SK-N-SH (cell line): ENCODE results near the gene SLCO1B3. TPM values are rescaled to one million over a fixed set of nuclear protein-coding genes. Genes with fewer than 3 reads are reported as not detected.
A peak's percentile ranks its signal among the peaks of the same experiment; 100 is the strongest.

ENCODE experiments used
- CTCF ChIA-PET: fragments of 300-600, 350-600 bp; formaldehyde crosslinking; extraction: SDS; loops from one replicate; lab custom pipeline; 2021; lab: Yijun Ruan, JAX
- POLR2A ChIA-PET: fragments of 350-600 bp; sonication (Branson Sonifier 250); formaldehyde crosslinking; extraction: SDS; loops from one replicate; lab custom pipeline; 2020; ENCODE audit warnings: antibody characterized with exemption, inconsistent platforms; lab: Yijun Ruan, JAX
- DNase-seq: peaks from one replicate; pipeline ENCODE4 v3.0.0; 2012
- H2AFZ ChIP-seq: fragments of 200-600 bp; sonication (generic); 2 replicates; pipeline ENCODE4 v1.8.1; 2016; ENCODE audit warnings: antibody characterized with exemption, mild to moderate bottlenecking, low read depth
- H3F3A ChIP-seq: fragments of 200-600 bp; sonication (generic); replicated peaks from 2 replicates; pipeline ENCODE3; 2016; ENCODE audit warnings: antibody characterized with exemption, mild to moderate bottlenecking; ENCODE audit not compliant: insufficient read depth
- H3K27ac ChIP-seq, 2 experiments: fragments of 200-500 bp in 1 of 2; fragments of 200-600 bp in 1 of 2; sonication (Bioruptor generic) in 1 of 2; sonication (generic), shearing (Covaris generic) in 1 of 2; 2 replicates each; pipeline versions ENCODE4 v1.5.1 to v1.6.1; 2014 to 2016; ENCODE audit warnings: low read depth in 2 of 2, inconsistent platforms in 1 of 2, low read length in 1 of 2, mild to moderate bottlenecking in 1 of 2, mixed read lengths in 1 of 2
- H3K27me3 ChIP-seq: fragments of 200-600 bp; sonication (generic), shearing (Covaris generic); 2 replicates; pipeline ENCODE4 v1.6.1; 2016; ENCODE audit warnings: mixed run types; ENCODE audit not compliant: insufficient read depth
- H3K36me3 ChIP-seq, 2 experiments: fragments of 200-500 bp in 1 of 2; fragments of 200-600 bp in 1 of 2; sonication (Bioruptor generic) in 1 of 2; sonication (generic) in 1 of 2; replicated peaks in 1 of 2; 2 replicates each; pipeline versions ENCODE3 to v1.5.1; 2014 to 2016; ENCODE audit warnings: low read length in 1 of 2, mild to moderate bottlenecking in 1 of 2; ENCODE audit not compliant: insufficient read depth in 2 of 2, control insufficient read depth in 1 of 2
- H3K4me1 ChIP-seq, 2 experiments: fragments of 200-500 bp in 1 of 2; fragments of 200-600 bp in 1 of 2; sonication (Bioruptor generic) in 1 of 2; sonication (generic), shearing (Covaris generic) in 1 of 2; 2 replicates each; pipeline versions ENCODE4 v1.5.1 to v1.6.1; 2014 to 2016; ENCODE audit warnings: low read depth in 1 of 2, low read length in 1 of 2, mixed run types in 1 of 2; ENCODE audit not compliant: insufficient read depth in 2 of 2, control insufficient read depth in 1 of 2
- H3K4me2 ChIP-seq: fragments of 200-600 bp; sonication (generic), shearing (Covaris generic); 2 replicates; pipeline ENCODE4 v1.6.1; 2017; ENCODE audit warnings: mixed run types
- H3K4me3 ChIP-seq, 2 experiments: fragments of 200-500 bp in 1 of 2; fragments of 200-600 bp in 1 of 2; sonication (Bioruptor generic) in 1 of 2; sonication (generic), shearing (Covaris generic) in 1 of 2; 2 replicates each; pipeline versions ENCODE4 v1.5.1 to v1.8.1; 2014 to 2016; ENCODE audit warnings: low read depth in 2 of 2, inconsistent platforms in 1 of 2, low read length in 1 of 2, mild to moderate bottlenecking in 1 of 2, mixed read lengths in 1 of 2, moderate library complexity in 1 of 2
- H3K79me2 ChIP-seq: fragments of 200-600 bp; sonication (generic); 2 replicates; pipeline ENCODE4 v1.8.1; 2017; ENCODE audit warnings: mild to moderate bottlenecking; ENCODE audit not compliant: insufficient read depth
- H3K9ac ChIP-seq: fragments of 200-600 bp; sonication (generic); 2 replicates; pipeline ENCODE4 v1.6.1; 2017; ENCODE audit warnings: mixed run types
- H3K9me2 ChIP-seq: fragments of 200-600 bp; sonication (generic); 2 replicates; pipeline ENCODE4 v1.6.1; 2017; ENCODE audit warnings: mixed run types
- H3K9me3 ChIP-seq: fragments of 200-600 bp; sonication (generic); 2 replicates; pipeline ENCODE4 v1.6.1; 2017; ENCODE audit warnings: mixed run types, mild to moderate bottlenecking, moderate library complexity
- H4K20me1 ChIP-seq: fragments of 200-600 bp; sonication (generic); 2 replicates; pipeline ENCODE4 v1.6.1; 2017; ENCODE audit warnings: mild to moderate bottlenecking, mixed run types; ENCODE audit not compliant: insufficient read depth
- CTCF ChIP-seq: fragments of 200-600 bp; sonication (generic); IDR thresholded peaks from 2 replicates; pipeline ENCODE4 v1.6.1; 2017; ENCODE audit warnings: antibody characterized with exemption, mild to moderate bottlenecking, moderate library complexity
- ELF1 ChIP-seq: IDR thresholded peaks from 2 replicates; pipeline ENCODE4 v1.4.0; 2012
- EP300 ChIP-seq, 2 experiments: IDR thresholded peaks; 2 replicates each; pipeline versions ENCODE4 v1.4.0 to v1.6.1; 2012; ENCODE audit warnings: borderline replicate concordance in 1 of 2, low read depth in 1 of 2, low read length in 1 of 2
- EZH2phosphoT487 ChIP-seq: fragments of 200-600 bp; sonication (generic); IDR thresholded peaks from 2 replicates; pipeline ENCODE4 v1.6.1; 2017; ENCODE audit warnings: low read depth, mixed run types, mild to moderate bottlenecking, antibody characterized with exemption, moderate library complexity, borderline replicate concordance
- FOSL2 ChIP-seq: IDR thresholded peaks from 2 replicates; pipeline ENCODE4 v1.4.0; 2012; ENCODE audit warnings: low read depth, mild to moderate bottlenecking, moderate library complexity, borderline replicate concordance
- IRF3 ChIP-seq: fragments of 150-350 bp; IDR thresholded peaks from 2 replicates; pipeline ENCODE4 v1.6.1; 2016; ENCODE audit warnings: mild to moderate bottlenecking, low read depth, low read length
- MXI1 ChIP-seq: IDR thresholded peaks from 2 replicates; pipeline ENCODE4 v1.6.1; 2012; ENCODE audit warnings: mild to moderate bottlenecking, low read depth, low read length, improper control_type of control experiment
- RAD21 ChIP-seq: IDR thresholded peaks from 2 replicates; pipeline ENCODE4 v1.6.1; 2012; ENCODE audit warnings: mild to moderate bottlenecking, low read length
- RCOR1 ChIP-seq: fragments of 150-350 bp; IDR thresholded peaks from 2 replicates; pipeline ENCODE4 v1.6.1; 2017; ENCODE audit warnings: antibody characterized with exemption, low read length
- RFX5 ChIP-seq: IDR thresholded peaks from 2 replicates; pipeline ENCODE4 v1.6.1; 2012; ENCODE audit warnings: mild to moderate bottlenecking, improper control_type of control experiment, low read length
- RXRA ChIP-seq: IDR thresholded peaks from 2 replicates; pipeline ENCODE4 v1.4.0; 2012; ENCODE audit warnings: low read depth, mild to moderate bottlenecking, borderline replicate concordance
- SIN3A ChIP-seq: IDR thresholded peaks from 2 replicates; pipeline ENCODE4 v1.6.1; 2012; ENCODE audit warnings: low read depth, mild to moderate bottlenecking, low read length, moderate library complexity, borderline replicate concordance
- SMC3 ChIP-seq: IDR thresholded peaks from 2 replicates; pipeline ENCODE4 v1.6.1; 2012; ENCODE audit warnings: low read depth, low read length, improper control_type of control experiment
- TAF1 ChIP-seq: IDR thresholded peaks from 2 replicates; pipeline ENCODE4 v1.6.1; 2012; ENCODE audit warnings: low read depth, mild to moderate bottlenecking, low read length, moderate library complexity, borderline replicate concordance
- TCF12 ChIP-seq: IDR thresholded peaks from 2 replicates; pipeline ENCODE4 v1.4.0; 2012
- TEAD4 ChIP-seq: IDR thresholded peaks from 2 replicates; pipeline ENCODE4 v1.4.0; 2012; ENCODE audit warnings: mild to moderate bottlenecking, borderline replicate concordance; ENCODE audit not compliant: insufficient read depth
- ZBTB33 ChIP-seq: IDR thresholded peaks from 2 replicates; pipeline ENCODE4 v1.4.0; 2012; ENCODE audit warnings: low read depth, borderline replicate concordance
- WGBS: methylation state at CpG from one replicate; pipeline ENCODE4 v1.1.6; 2017; ENCODE audit warnings: low lambda C conversion rate; 5-methylcytosine and 5-hydroxymethylcytosine counted together
- polyA plus RNA-seq, 3 experiments: library from polyadenylated mRNA; depleted of rRNA; stranded (reverse); fragments of >200 nt; gene quantifications; 2 replicates each; pipeline ENCODE4 v1.2.3, GENCODE V29; 2012
- TF ChIP-seq, protein P1 (sequence below): IDR thresholded peaks from 2 replicates; pipeline ENCODE4 v1.4.0; 2012; ENCODE audit warnings: low read depth

SLCO1B3 gene
- polyA plus RNA-seq, 1 of the 3 experiments (the other 2 are of a cell fraction), result not detected

GRCh38 chr12:20946732-20947131 is 136.2 kb downstream of the SLCO1B3 start:
- Histone ChIP-seq H3K4me2 (no peak overlapping the region), H3K9ac (no peak overlapping the region), H3K9me2 (no peaks in the 10 kb centered on the region), H3K36me3 (no peaks in the 10 kb centered on the region), H3K9me3 (no peaks in the 10 kb centered on the region), H2AFZ (no peak overlapping the region), H3K27me3 (no peaks in the 10 kb centered on the region), H3K79me2 (no peaks in the 10 kb centered on the region), H3K4me3 (no peak overlapping the region), H3K27ac (no peak overlapping the region), H3F3A (no peaks in the 10 kb centered on the region), H3K4me1 (no peaks in the 10 kb centered on the region), H4K20me1 (no peaks in the 10 kb centered on the region)
- 30% methylated on average over 5 of the region's 5 CpGs for WGBS
- DNase-seq, result peak; percentile 5
- POLR2A ChIA-PET, result no interaction called here
- CTCF ChIA-PET, result interaction anchor here (0.9 to 1.1 kb wide), 2 partner anchors 10 to 17 kb away, joined by 4 read pairs; no protein-coding TSS in a partner anchor
- TF ChIP-seq RAD21, result peak; percentile 37; the same call in 1 of the 2 replicates
- peak; percentile 37; the same call in 1 of the 2 replicates for TF ChIP-seq SMC3
- TF ChIP-seq RFX5, result no peak
- no peak for TF ChIP-seq MXI1
- TF ChIP-seq RXRA, result no peak
- TF ChIP-seq TCF12, result no peak
- no peak for TF ChIP-seq TAF1
- TF ChIP-seq RCOR1, result no peak
- TF ChIP-seq ELF1, result no peak
- TF ChIP-seq IRF3, result no peak
- TF ChIP-seq CTCF, result peak; percentile 68
- no peak for TF ChIP-seq FOSL2

GRCh38 chr12:20950248-20950647 is 139.7 kb downstream of the SLCO1B3 start:
- Histone ChIP-seq H3K27ac (no peak overlapping the region), H3K9ac (no peak overlapping the region), H3K9me2 (no peaks in the 10 kb centered on the region), H3K27me3 (no peaks in the 10 kb centered on the region), H3K36me3 (no peaks in the 10 kb centered on the region), H3K4me2 (no peak overlapping the region), H3K4me3 (no peak overlapping the region), H3K4me1 (no peaks in the 10 kb centered on the region), H3K79me2 (no peaks in the 10 kb centered on the region), H2AFZ (no peak overlapping the region), H3F3A (no peaks in the 10 kb centered on the region), H4K20me1 (no peaks in the 10 kb centered on the region), H3K9me3 (no peaks in the 10 kb centered on the region)
- WGBS, result 9% methylated on average over 3 of the region's 3 CpGs
- ChIA-PET CTCF (interaction anchor here (0.6 to 1.8 kb wide), 10 partner anchors 8 to 215 kb away, joined by 3 to 5 read pairs (median 4); no protein-coding TSS in a partner anchor), POLR2A (no interaction called here)
- DNase-seq, result peak; percentile 4
- TF ChIP-seq EP300 (IDR thresholded peaks at IDR 0.05; ENCODE audit: borderline replicate concordance in 1 of 2, low read depth in 1 of 2, low read length in 1 of 2), result no peak
- TF ChIP-seq, protein P1, sequence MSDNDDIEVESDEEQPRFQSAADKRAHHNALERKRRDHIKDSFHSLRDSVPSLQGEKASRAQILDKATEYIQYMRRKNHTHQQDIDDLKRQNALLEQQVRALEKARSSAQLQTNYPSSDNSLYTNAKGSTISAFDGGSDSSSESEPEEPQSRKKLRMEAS, result no peak
- TF ChIP-seq TEAD4, result no peak
- no peak for TF ChIP-seq RXRA
- TF ChIP-seq CTCF, result peak; percentile 66
- no peak for TF ChIP-seq SIN3A
- TF ChIP-seq ELF1, result no peak
- no peak for TF ChIP-seq EZH2phosphoT487
- no peak for TF ChIP-seq ZBTB33
